HG02678 (cell line): Measurements from ENCODE around the gene LNX1.

Experiments
- ATAC-seq: cut with Tn5 transposase; IDR thresholded peaks from one replicate; pipeline ENCODE4 v1.9.1; 2021; ENCODE audit warnings: mild to moderate bottlenecking, moderate library complexity; ENCODE audit not compliant: unreplicated experiment

LNX1 gene

GRCh38 chr4:53575552-53575951 lies 15.7 kb downstream of the LNX1 start:
- no peak for ATAC-seq

- no peak for ATAC-seq
These were observed 16.8 kb downstream of the LNX1 start for GRCh38 chr4:53574528-53574927.

- no peak for ATAC-seq
These were observed 17.6 kb downstream of the LNX1 start for GRCh38 chr4:53573696-53574095.

GRCh38 chr4:53572600-53572994 lies 18.7 kb downstream of the LNX1 start:
- ATAC-seq: no peak

- no peak for ATAC-seq
These were observed 19.2 kb downstream of the LNX1 start for GRCh38 chr4:53571936-53572599.

- ATAC-seq: peak; percentile 86
These were observed 27.5 kb downstream of the LNX1 start for GRCh38 chr4:53563824-53564223.

- ATAC-seq: no peak
These were observed 28.9 kb downstream of the LNX1 start for GRCh38 chr4:53562409-53562808.

- no peak for ATAC-seq
These were observed 32.2 kb downstream of the LNX1 start for GRCh38 chr4:53559021-53559620.

- no peak for ATAC-seq
These were observed 33.1 kb downstream of the LNX1 start for GRCh38 chr4:53558065-53558801.

- ATAC-seq: no peak
These were observed 33.6 kb downstream of the LNX1 start for GRCh38 chr4:53557669-53558064.

GRCh38 chr4:53556651-53557050 lies 34.6 kb downstream of the LNX1 start:
- no peak for ATAC-seq

- ATAC-seq: no peak
These were observed 37.6 kb downstream of the LNX1 start for GRCh38 chr4:53553486-53554210.

- no peak for ATAC-seq
These were observed 38.6 kb downstream of the LNX1 start for GRCh38 chr4:53552711-53553110.

- no peak for ATAC-seq
These were observed 39.3 kb downstream of the LNX1 start for GRCh38 chr4:53551958-53552357.

GRCh38 chr4:53551281-53551864 lies 39.9 kb downstream of the LNX1 start:
- ATAC-seq: no peak

GRCh38 chr4:53548662-53549061 lies 42.6 kb downstream of the LNX1 start:
- ATAC-seq: no peak

GRCh38 chr4:53547983-53548382 lies 43.3 kb downstream of the LNX1 start:
- ATAC-seq: no peak

GRCh38 chr4:53545942-53546581 lies 45.2 kb downstream of the LNX1 start:
- ATAC-seq: no peak

- no peak for ATAC-seq
These were observed 46.0 kb downstream of the LNX1 start for GRCh38 chr4:53545273-53545672.

- no peak for ATAC-seq
These were observed 47.7 kb downstream of the LNX1 start for GRCh38 chr4:53543561-53543960.
